PC-9 (cell line): ENCODE results near the gene NFX1. TPM values are rescaled to one million over a fixed set of nuclear protein-coding genes. Genes with fewer than 3 reads are reported as not detected.

ENCODE experiments used
- Bru-seq: library from RNA; stranded (reverse); fragments of 400-500 nt; gene quantifications from one replicate; lab custom pipeline; 2021; lab: Mats Ljungman, UMichigan
- BruChase-seq, 2 experiments: library from RNA; stranded (reverse); fragments of 400-500 nt; gene quantifications; one replicate each; lab custom pipeline; 2021; lab: Mats Ljungman, UMichigan
- BruUV-seq: library from RNA; stranded (reverse); fragments of 400-500 nt; replicated peaks from 2 replicates; lab custom pipeline; 2021; lab: Mats Ljungman, UMichigan
- CTCF ChIA-PET: fragments of 300-600 bp; sonication (Branson Sonifier 250); formaldehyde crosslinking; loops from one replicate; lab custom pipeline; 2022; ENCODE audit warnings: antibody characterized with exemption; lab: Charles Lee
- POLR2A ChIA-PET: fragments of 300-600 bp; sonication (Branson Sonifier 250); formaldehyde crosslinking; loops from one replicate; lab custom pipeline; 2022; ENCODE audit warnings: antibody characterized with exemption; ENCODE audit not compliant: unreplicated experiment; lab: Charles Lee
- DNase-seq, 2 experiments: peaks; one replicate each; pipeline versions ENCODE4 v3.0.0 to v3.0.0-alpha.2; 2015 to 2022; ENCODE audit warnings: mixed read lengths in 1 of 2
- H2AFZ ChIP-seq: fragments of 200-600 bp; sonication (generic); 2 replicates; pipeline ENCODE4 v1.8.1; 2017; ENCODE audit warnings: antibody characterized with exemption
- H3F3A ChIP-seq: fragments of 200-600 bp; sonication (generic); 2 replicates; pipeline ENCODE4 v1.8.1; 2017; ENCODE audit warnings: antibody characterized with exemption, mild to moderate bottlenecking, low read depth; ENCODE audit not compliant: insufficient read depth
- H3K27ac ChIP-seq: fragments of 200-600 bp; sonication (generic); 2 replicates; pipeline ENCODE4 v1.6.1; 2016; ENCODE audit warnings: mixed run types
- H3K27me3 ChIP-seq: fragments of 200-600 bp; sonication (generic); 2 replicates; pipeline ENCODE4 v1.6.1; 2016; ENCODE audit warnings: low read depth, mixed run types; ENCODE audit not compliant: insufficient read depth
- H3K36me3 ChIP-seq: fragments of 200-600 bp; sonication (generic); 2 replicates; pipeline ENCODE4 v1.6.1; 2016; ENCODE audit warnings: low read depth, mixed run types
- H3K4me1 ChIP-seq: fragments of 200-600 bp; sonication (generic); replicated peaks from 2 replicates; pipeline ENCODE4 v1.6.1; 2016; ENCODE audit warnings: mixed run types; ENCODE audit not compliant: insufficient read depth
- H3K4me2 ChIP-seq: fragments of 200-600 bp; sonication (generic); 2 replicates; pipeline ENCODE4 v1.6.1; 2017; ENCODE audit warnings: mixed run types
- H3K4me3 ChIP-seq: fragments of 200-600 bp; sonication (generic); 2 replicates; pipeline ENCODE4 v1.6.1; 2016; ENCODE audit warnings: mixed run types
- H3K79me2 ChIP-seq: fragments of 200-600 bp; sonication (generic); 2 replicates; pipeline ENCODE4 v1.6.1; 2017; ENCODE audit warnings: low read depth, mixed run types
- H3K9me2 ChIP-seq: fragments of 200-600 bp; sonication (generic); 2 replicates; pipeline ENCODE4 v1.8.1; 2017; ENCODE audit warnings: mild to moderate bottlenecking; ENCODE audit not compliant: insufficient read depth
- H3K9me3 ChIP-seq: fragments of 200-600 bp; sonication (generic); 2 replicates; pipeline ENCODE4 v1.8.1; 2016; ENCODE audit warnings: low read depth; ENCODE audit not compliant: insufficient read depth
- H4K20me1 ChIP-seq: fragments of 200-600 bp; sonication (generic); 2 replicates; pipeline ENCODE4 v1.8.1; 2017; ENCODE audit not compliant: insufficient read depth
- EZH2 ChIP-seq: fragments of 200-600 bp; sonication (generic); IDR thresholded peaks from 2 replicates; pipeline ENCODE4 v1.8.0; 2017; ENCODE audit warnings: antibody characterized with exemption, low read depth
- intact Hi-C: fragments of 100-400 bp; cut with micrococcal nuclease; formaldehyde crosslinking; loops from one replicate; pipeline ENCODE4 v1.10.0; 2022; ENCODE audit not compliant: unreplicated experiment
- long read RNA-seq: library from polyadenylated mRNA; stranded (forward); transcript quantifications from one replicate; pipeline ENCODE4 v2.0.0, GENCODE V29; 2022
- total RNA-seq: library from RNA; stranded (reverse); gene quantifications from 2 replicates; pipeline ENCODE4 v1.2.3, GENCODE V29; 2021
- TF ChIP-seq, protein P1 (sequence below): fragments of 200-600 bp; sonication (generic); conservative IDR thresholded peaks from 2 replicates; pipeline ENCODE4 v1.6.1; 2017; ENCODE audit warnings: mixed run types, antibody characterized with exemption, mild to moderate bottlenecking, moderate library complexity

NFX1 gene
- 14.9 and 15.0 TPM in 2 replicates for total RNA-seq
- Bru-seq, nascent RNA, result percentile 76 among the genes with signal in this experiment
- percentile 72 among the genes with signal in this experiment for BruChase-seq, experiment 1, labeled RNA remaining after a 2-hour chase
- BruChase-seq, experiment 2, labeled RNA remaining after a 6-hour chase, result percentile 67 among the genes with signal in this experiment
- long read RNA-seq, full-length matches to known transcripts, result 2 of 15 reads
- long read RNA-seq, partial matches to known transcripts, result 4 of 15 reads
- long read RNA-seq, other reads (novel, unspliced or antisense), result 9 of 15 reads

- CTCF ChIA-PET, result interaction anchor here (0.6 to 1.0 kb wide), 2 partner anchors 86 to 162 kb away, joined by 3 to 4 read pairs; no protein-coding TSS in a partner anchor
- intact Hi-C loops, result loop anchor here (1.0 to 10.0 kb wide), 3 partner anchors 61 to 334 kb away; no protein-coding TSS in a partner anchor
- Histone ChIP-seq H3K4me1 (no peaks in the 10 kb centered on the region; the same call in 1 of the 2 replicates), H3K4me3 (peak within 1 kb of the TSS; percentile 75), H3K9me3 (no peaks in the 10 kb centered on the region), H2AFZ (peak within 1 kb of the TSS; percentile 82), H4K20me1 (peaks cover 4% of the 10 kb centered on the region; the same call in 1 of the 2 replicates), H3K79me2 (peaks cover 41% of the 10 kb centered on the region), H3K4me2 (peak within 1 kb of the TSS; percentile 93), H3K36me3 (no peaks in the 10 kb centered on the region), H3F3A (peaks cover 11% of the 10 kb centered on the region; the same call in 1 of the 2 replicates), H3K27ac (peak within 1 kb of the TSS; percentile 95), H3K27me3 (no peaks in the 10 kb centered on the region), H3K9me2 (no peaks in the 10 kb centered on the region)
- DNase-seq, result peak; percentile 84 to 90
- no peak for TF ChIP-seq EZH2
- TF ChIP-seq, protein P1, sequence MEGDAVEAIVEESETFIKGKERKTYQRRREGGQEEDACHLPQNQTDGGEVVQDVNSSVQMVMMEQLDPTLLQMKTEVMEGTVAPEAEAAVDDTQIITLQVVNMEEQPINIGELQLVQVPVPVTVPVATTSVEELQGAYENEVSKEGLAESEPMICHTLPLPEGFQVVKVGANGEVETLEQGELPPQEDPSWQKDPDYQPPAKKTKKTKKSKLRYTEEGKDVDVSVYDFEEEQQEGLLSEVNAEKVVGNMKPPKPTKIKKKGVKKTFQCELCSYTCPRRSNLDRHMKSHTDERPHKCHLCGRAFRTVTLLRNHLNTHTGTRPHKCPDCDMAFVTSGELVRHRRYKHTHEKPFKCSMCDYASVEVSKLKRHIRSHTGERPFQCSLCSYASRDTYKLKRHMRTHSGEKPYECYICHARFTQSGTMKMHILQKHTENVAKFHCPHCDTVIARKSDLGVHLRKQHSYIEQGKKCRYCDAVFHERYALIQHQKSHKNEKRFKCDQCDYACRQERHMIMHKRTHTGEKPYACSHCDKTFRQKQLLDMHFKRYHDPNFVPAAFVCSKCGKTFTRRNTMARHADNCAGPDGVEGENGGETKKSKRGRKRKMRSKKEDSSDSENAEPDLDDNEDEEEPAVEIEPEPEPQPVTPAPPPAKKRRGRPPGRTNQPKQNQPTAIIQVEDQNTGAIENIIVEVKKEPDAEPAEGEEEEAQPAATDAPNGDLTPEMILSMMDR, result no peak
- TSS peak; percentile 50 for BruUV-seq
- POLR2A ChIA-PET, result interaction anchor here (0.6 to 0.9 kb wide), 5 partner anchors 15 to 1361 kb away, joined by 3 to 6 read pairs (median 5); no protein-coding TSS in a partner anchor
Measured at GRCh38 chr9:33290247-33291030, at the start of gene NFX1. TSS of gene NFX1 (plus strand) at chr9:33290516. CDS start at chr9:33290573, 57 bp downstream.

DNA sequence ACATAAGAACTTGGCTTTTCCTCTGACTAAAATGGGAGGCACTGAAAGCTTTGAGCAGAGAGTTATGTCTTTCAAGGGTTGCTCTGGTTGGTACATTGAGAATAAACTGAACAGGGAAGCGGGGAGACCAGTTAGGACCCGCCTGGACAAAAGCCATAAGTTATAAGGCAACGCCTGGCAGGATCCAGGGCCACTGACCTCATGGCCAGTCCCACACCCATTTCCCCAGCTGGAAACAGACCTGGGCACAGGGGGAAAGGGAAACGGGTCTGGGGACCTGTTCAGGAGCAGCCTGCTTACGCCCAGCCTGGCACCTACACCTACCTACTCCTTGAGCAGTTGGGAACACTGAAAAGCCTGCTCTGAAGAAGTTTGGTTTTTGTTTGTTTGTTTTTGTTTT is 49.0 kb upstream of the NFX1 start:
- BruUV-seq, result no TSS peak
- Histone ChIP-seq H3K36me3 (no peaks in the 10 kb centered on the region), H3K4me3 (no peak overlapping the region), H3K79me2 (no peaks in the 10 kb centered on the region), H4K20me1 (no peaks in the 10 kb centered on the region), H3K27me3 (no peaks in the 10 kb centered on the region), H3K27ac (no peak overlapping the region), H2AFZ (no peak overlapping the region), H3K9me3 (no peaks in the 10 kb centered on the region), H3F3A (no peaks in the 10 kb centered on the region), H3K4me1 (no peaks in the 10 kb centered on the region), H3K9me2 (no peaks in the 10 kb centered on the region), H3K4me2 (no peak overlapping the region)
- DNase-seq, result no peak
- intact Hi-C loops, result no loop called here
- CTCF ChIA-PET, result no interaction called here
- POLR2A ChIA-PET, result interaction anchor here (0.5 kb wide), 1 partner anchor 21 kb away, joined by 14 read pairs; no protein-coding TSS in a partner anchor
- TF ChIP-seq, protein P1, result no peak
- no peak for TF ChIP-seq EZH2

DNA sequence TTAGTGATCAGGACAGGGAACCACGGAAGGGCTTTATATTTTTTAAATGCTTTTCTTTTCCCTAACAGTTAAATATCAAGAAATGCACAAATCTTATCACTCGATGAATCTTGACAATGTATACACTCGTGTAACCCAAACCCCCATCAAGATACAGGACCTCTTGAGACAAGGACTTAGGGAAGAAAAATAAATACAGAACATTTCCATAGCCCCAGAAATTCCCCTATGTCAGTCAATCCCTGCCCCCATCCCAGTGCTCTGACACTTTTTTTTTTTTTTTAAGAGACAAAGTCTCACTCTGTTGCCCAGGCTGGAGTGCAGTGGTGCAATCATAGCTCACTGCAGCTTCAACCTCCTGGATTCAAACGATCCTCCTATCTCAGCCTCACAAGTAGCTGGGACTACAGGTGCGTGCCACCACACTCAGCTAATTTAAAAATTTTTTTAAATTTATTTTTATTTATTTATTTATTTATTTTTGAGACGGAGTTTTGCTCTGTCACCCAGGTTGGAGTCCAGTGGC is 47.6 kb upstream of the NFX1 start:
- Histone ChIP-seq H2AFZ (no peak overlapping the region), H3K79me2 (no peaks in the 10 kb centered on the region), H3K36me3 (no peaks in the 10 kb centered on the region), H4K20me1 (no peaks in the 10 kb centered on the region), H3F3A (no peaks in the 10 kb centered on the region), H3K4me3 (no peak overlapping the region), H3K4me2 (no peak overlapping the region), H3K9me2 (no peaks in the 10 kb centered on the region), H3K27me3 (no peaks in the 10 kb centered on the region), H3K9me3 (no peaks in the 10 kb centered on the region), H3K4me1 (no peaks in the 10 kb centered on the region), H3K27ac (no peak overlapping the region)
- TF ChIP-seq EZH2, result no peak
- TF ChIP-seq, protein P1, result no peak
- CTCF ChIA-PET, result no interaction called here
- no peak for DNase-seq
- BruUV-seq, result no TSS peak
- intact Hi-C loops, result no loop called here
- POLR2A ChIA-PET, result no interaction called here
